HCT116 (cell line): Measurements from ENCODE around the gene EPHA3. TPM values are rescaled to one million over a fixed set of nuclear protein-coding genes. Genes with fewer than 3 reads are reported as not detected.

ENCODE experiments used
- ATAC-seq: fragments of 200-7000 bp; cut with Tn5 transposase; 2 replicates; pipeline ENCODE4 v1.9.1; 2020; ENCODE audit warnings: mild to moderate bottlenecking, moderate library complexity
- BruUV-seq: library from RNA; stranded (reverse); fragments of 400-500 nt; replicated peaks from 2 replicates; lab custom pipeline; 2021; lab: Mats Ljungman, UMichigan
- CTCF ChIA-PET: fragments of 300-600 bp; sonication (Branson Sonifier 250); formaldehyde crosslinking; loops from one replicate; lab custom pipeline; 2021; ENCODE audit warnings: antibody characterized with exemption; lab: Charles Lee
- POLR2A ChIA-PET: fragments of 300-600, 350-600 bp; sonication (Branson Sonifier 250); formaldehyde crosslinking; loops from one replicate; lab custom pipeline; 2021; ENCODE audit warnings: antibody characterized with exemption; lab: Charles Lee
- RAD21 ChIA-PET, 2 experiments: fragments of 300-600 bp; sonication (Branson Sonifier 250); formaldehyde crosslinking; loops; one replicate each; lab custom pipeline; 2023; ENCODE audit warnings: low total read pairs in 2 of 2; ENCODE audit not compliant: uncharacterized antibody in 2 of 2, unreplicated experiment in 2 of 2, low non-redundant PET in 1 of 2; lab: Charles Lee
- DNase-seq: peaks from one replicate; pipeline ENCODE4 v3.0.0-alpha.2; 2010; ENCODE audit warnings: low read depth, low spot score
- H2AFZ ChIP-seq: fragments of 200-600 bp; shearing (Covaris generic), sonication (generic); 2 replicates; pipeline ENCODE4 v1.6.1; 2017; ENCODE audit warnings: low read depth, mixed run types, mixed read lengths, antibody characterized with exemption, low read length; ENCODE audit not compliant: poor library complexity, severe bottlenecking
- H3K27ac ChIP-seq: 2 replicates; pipeline ENCODE4 v1.5.1; 2012; ENCODE audit warnings: low read depth, low read length
- H3K27me3 ChIP-seq: fragments of 200-600 bp; sonication (generic); 2 replicates; pipeline ENCODE4 v1.6.1; 2016; ENCODE audit warnings: mixed run types, low read length, mixed read lengths; ENCODE audit not compliant: insufficient read depth
- H3K36me3 ChIP-seq, 2 experiments: fragments of 200-500 bp in 1 of 2; fragments of 200-600 bp in 1 of 2; sonication (Bioruptor generic) in 1 of 2; sonication (generic) in 1 of 2; 2 replicates each; pipeline versions ENCODE4 v1.5.1 to v1.6.1; 2014 to 2016; ENCODE audit warnings: low read length in 2 of 2, inconsistent platforms in 1 of 2, mixed read lengths in 1 of 2, mixed run types in 1 of 2; ENCODE audit not compliant: insufficient read depth in 2 of 2, control insufficient read depth in 1 of 2
- H3K4me1 ChIP-seq, 2 experiments: fragments of 200-600 bp in 1 of 2; sonication (generic) in 1 of 2; 2 replicates each; pipeline versions ENCODE4 v1.5.1 to v1.6.1; 2012 to 2017; ENCODE audit warnings: low read length in 2 of 2, inconsistent platforms in 1 of 2, mild to moderate bottlenecking in 1 of 2, mixed read lengths in 1 of 2, mixed run types in 1 of 2, moderate library complexity in 1 of 2; ENCODE audit not compliant: insufficient read depth in 2 of 2, control insufficient read depth in 1 of 2
- H3K4me2 ChIP-seq: fragments of 200-600 bp; sonication (generic); 2 replicates; pipeline ENCODE4 v1.6.1; 2017; ENCODE audit warnings: mixed run types, low read length, mixed read lengths
- H3K4me3 ChIP-seq, 2 experiments: fragments of 200-600 bp in 1 of 2; sonication (generic) in 1 of 2; replicated peaks in 1 of 2; 2 replicates each; pipeline ENCODE4 v1.5.1; 2011 to 2016; ENCODE audit warnings: low read length in 2 of 2, control low read depth in 1 of 2, low read depth in 1 of 2, mild to moderate bottlenecking in 1 of 2, mixed read lengths in 1 of 2, mixed run types in 1 of 2
- H3K79me2 ChIP-seq: fragments of 200-600 bp; sonication (generic); 2 replicates; pipeline ENCODE4 v1.6.1; 2017; ENCODE audit warnings: mild to moderate bottlenecking, mixed run types, low read length, moderate library complexity, mixed read lengths; ENCODE audit not compliant: insufficient read depth
- H3K9ac ChIP-seq: fragments of 200-600 bp; sonication (generic); 2 replicates; pipeline ENCODE4 v1.6.1; 2016; ENCODE audit warnings: low read length, mixed read lengths
- H3K9me2 ChIP-seq: fragments of 200-600 bp; sonication (generic), shearing (Covaris generic); 2 replicates; pipeline ENCODE4 v1.6.1; 2017; ENCODE audit warnings: mixed run types, mild to moderate bottlenecking, moderate library complexity; ENCODE audit not compliant: insufficient read depth
- H3K9me3 ChIP-seq, 2 experiments: fragments of 200-500 bp in 1 of 2; fragments of 200-600 bp in 1 of 2; sonication (Bioruptor generic) in 1 of 2; sonication (generic) in 1 of 2; 2 replicates each; pipeline ENCODE4 v1.6.1; 2014 to 2017; ENCODE audit warnings: low read length in 2 of 2, mixed read lengths in 2 of 2, inconsistent platforms in 1 of 2, low read depth in 1 of 2, mild to moderate bottlenecking in 1 of 2, mixed run types in 1 of 2, moderate library complexity in 1 of 2; ENCODE audit not compliant: control insufficient read depth in 1 of 2, insufficient read depth in 1 of 2
- H4K20me1 ChIP-seq: fragments of 200-600 bp; sonication (generic), shearing (Covaris generic); 2 replicates; pipeline ENCODE4 v1.6.1; 2017; ENCODE audit warnings: mixed run types, mild to moderate bottlenecking, moderate library complexity; ENCODE audit not compliant: insufficient read depth
- EGR1 ChIP-seq: IDR thresholded peaks from 2 replicates; pipeline ENCODE4 v1.6.1; 2012; ENCODE audit warnings: low read depth
- EZH2 ChIP-seq: fragments of 200-600 bp; sonication (generic); IDR thresholded peaks from 2 replicates; pipeline ENCODE4 v1.6.1; 2017; ENCODE audit warnings: antibody characterized with exemption, mixed run types
- EZH2phosphoT487 ChIP-seq: fragments of 200-600 bp; IDR thresholded peaks from 2 replicates; pipeline ENCODE4 v1.6.1; 2018; ENCODE audit warnings: antibody characterized with exemption, borderline replicate concordance
- POLR2AphosphoS5 ChIP-seq: IDR thresholded peaks from 2 replicates; pipeline ENCODE4 v1.6.1; 2011; ENCODE audit warnings: mild to moderate bottlenecking, low read depth, low read length, moderate library complexity
- ZFX ChIP-seq: fragments of 450-650 bp; IDR thresholded peaks from 2 replicates; pipeline ENCODE4 v1.6.1; 2017
- ZNF274 ChIP-seq: fragments of 200-500 bp; sonication (Bioruptor generic); IDR thresholded peaks from 2 replicates; pipeline ENCODE4 v1.6.1; 2014; ENCODE audit warnings: mild to moderate bottlenecking, low read depth, low read length, inconsistent platforms
- intact Hi-C: fragments of 100-400 bp; cut with micrococcal nuclease; formaldehyde crosslinking; loops from 2 replicates; pipeline ENCODE4 v1.10.0; 2022
- total RNA-seq: library from RNA; stranded (reverse); gene quantifications from one replicate; pipeline ENCODE4 v1.2.1, GENCODE V29; 2021; ENCODE audit not compliant: unreplicated experiment
- TF ChIP-seq, protein P1 (sequence below): IDR thresholded peaks from 2 replicates; pipeline ENCODE4 v1.6.1; 2012
- TF ChIP-seq, protein P2 (sequence below): IDR thresholded peaks from 2 replicates; pipeline ENCODE4 v1.6.1; 2012; ENCODE audit warnings: low read depth

EPHA3 gene
- total RNA-seq, 1 experiment from 2014 or later = not detected

DNA sequence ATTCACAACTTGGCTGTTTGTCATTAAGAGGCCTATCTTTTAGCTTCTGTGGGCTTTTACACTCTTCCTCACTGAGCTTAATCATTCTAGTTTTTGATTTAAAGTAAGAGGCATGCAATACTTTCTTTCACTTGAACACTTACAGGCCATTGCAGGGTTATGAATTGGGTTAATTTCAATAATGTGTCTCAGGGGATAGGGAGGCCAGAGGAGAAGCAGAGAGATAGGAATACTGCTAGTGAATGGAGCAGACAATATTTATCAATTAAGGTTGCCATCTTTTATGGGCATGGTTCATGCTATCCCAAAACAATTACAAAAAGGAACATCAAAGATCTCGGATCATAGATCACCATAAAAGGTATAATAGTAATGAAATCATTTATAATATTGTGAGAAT lies 189.8 kb downstream of the EPHA3 start (continued):
- TF ChIP-seq, protein P1, sequence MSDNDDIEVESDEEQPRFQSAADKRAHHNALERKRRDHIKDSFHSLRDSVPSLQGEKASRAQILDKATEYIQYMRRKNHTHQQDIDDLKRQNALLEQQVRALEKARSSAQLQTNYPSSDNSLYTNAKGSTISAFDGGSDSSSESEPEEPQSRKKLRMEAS = no peak
- no peak for TF ChIP-seq POLR2AphosphoS5

DNA sequence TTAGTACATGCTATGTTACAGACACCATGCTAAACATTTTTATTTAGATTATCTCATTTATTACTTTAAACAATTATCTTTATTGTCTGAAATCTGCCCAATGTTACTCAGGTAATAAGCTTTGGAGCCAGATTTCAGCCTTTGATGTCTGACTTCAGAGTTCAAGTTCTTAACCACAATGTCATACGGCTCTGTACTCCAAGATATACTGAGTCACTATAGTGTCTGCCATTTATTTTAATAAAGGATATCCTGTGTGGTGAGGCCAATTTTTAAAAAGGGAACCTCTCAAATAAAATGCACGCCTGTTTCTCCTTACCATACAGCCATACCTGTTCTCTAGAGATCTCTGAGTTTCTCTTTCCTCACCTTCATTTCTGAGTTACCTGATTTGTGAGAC lies 193.1 kb downstream of the EPHA3 start:
- peaks cover 8 to 18% of the 10 kb centered on the region in 2 experiments; a peak in 2 of 4 replicates for H3K9me3 ChIP-seq
- H3K4me2 ChIP-seq = no peak overlapping the region
- no peaks in the 10 kb centered on the region for H3K4me1 ChIP-seq
- no peak overlapping the region for H3K27ac ChIP-seq
- RAD21 ChIA-PET = no interaction called here
- CTCF ChIA-PET = no interaction called here
- H4K20me1 ChIP-seq = no peaks in the 10 kb centered on the region
- no peak overlapping the region for H2AFZ ChIP-seq
- intact Hi-C loops = no loop called here
- ATAC-seq (no peak), DNase-seq (no peak)
- TF ChIP-seq ZFX = no peak
- TF ChIP-seq, protein P1 = no peak
- TF ChIP-seq EGR1 = no peak
- TF ChIP-seq EZH2phosphoT487 = no peak
- no peak for TF ChIP-seq EZH2
- TF ChIP-seq, protein P2, sequence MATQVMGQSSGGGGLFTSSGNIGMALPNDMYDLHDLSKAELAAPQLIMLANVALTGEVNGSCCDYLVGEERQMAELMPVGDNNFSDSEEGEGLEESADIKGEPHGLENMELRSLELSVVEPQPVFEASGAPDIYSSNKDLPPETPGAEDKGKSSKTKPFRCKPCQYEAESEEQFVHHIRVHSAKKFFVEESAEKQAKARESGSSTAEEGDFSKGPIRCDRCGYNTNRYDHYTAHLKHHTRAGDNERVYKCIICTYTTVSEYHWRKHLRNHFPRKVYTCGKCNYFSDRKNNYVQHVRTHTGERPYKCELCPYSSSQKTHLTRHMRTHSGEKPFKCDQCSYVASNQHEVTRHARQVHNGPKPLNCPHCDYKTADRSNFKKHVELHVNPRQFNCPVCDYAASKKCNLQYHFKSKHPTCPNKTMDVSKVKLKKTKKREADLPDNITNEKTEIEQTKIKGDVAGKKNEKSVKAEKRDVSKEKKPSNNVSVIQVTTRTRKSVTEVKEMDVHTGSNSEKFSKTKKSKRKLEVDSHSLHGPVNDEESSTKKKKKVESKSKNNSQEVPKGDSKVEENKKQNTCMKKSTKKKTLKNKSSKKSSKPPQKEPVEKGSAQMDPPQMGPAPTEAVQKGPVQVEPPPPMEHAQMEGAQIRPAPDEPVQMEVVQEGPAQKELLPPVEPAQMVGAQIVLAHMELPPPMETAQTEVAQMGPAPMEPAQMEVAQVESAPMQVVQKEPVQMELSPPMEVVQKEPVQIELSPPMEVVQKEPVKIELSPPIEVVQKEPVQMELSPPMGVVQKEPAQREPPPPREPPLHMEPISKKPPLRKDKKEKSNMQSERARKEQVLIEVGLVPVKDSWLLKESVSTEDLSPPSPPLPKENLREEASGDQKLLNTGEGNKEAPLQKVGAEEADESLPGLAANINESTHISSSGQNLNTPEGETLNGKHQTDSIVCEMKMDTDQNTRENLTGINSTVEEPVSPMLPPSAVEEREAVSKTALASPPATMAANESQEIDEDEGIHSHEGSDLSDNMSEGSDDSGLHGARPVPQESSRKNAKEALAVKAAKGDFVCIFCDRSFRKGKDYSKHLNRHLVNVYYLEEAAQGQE = no peak
- no peak for TF ChIP-seq ZNF274
- TF ChIP-seq POLR2AphosphoS5 = no peak
- no peaks in the 10 kb centered on the region for H3K9me2 ChIP-seq
- no peak overlapping the region for H3K9ac ChIP-seq
- no peaks in the 10 kb centered on the region for H3K27me3 ChIP-seq
- H3K79me2 ChIP-seq = no peaks in the 10 kb centered on the region
- POLR2A ChIA-PET = no interaction called here
- no peaks in the 10 kb centered on the region for H3K36me3 ChIP-seq
- H3K4me3 ChIP-seq = no peak overlapping the region
- no TSS peak for BruUV-seq
